Suppressor macrophage treated with lipopolysaccharide for 4 hours (primary cell): ENCODE results near the gene NDUFB3.
"Not testable (repeated sequence)": the region's sequence is repeated elsewhere in the genome, so short reads cannot be mapped to it uniquely, and the experiment has no call there.

ENCODE experiments used
- DNase-seq: peaks from one replicate; pipeline ENCODE4 v3.0.0-alpha.2; 2020

The NDUFB3 gene

DNA sequence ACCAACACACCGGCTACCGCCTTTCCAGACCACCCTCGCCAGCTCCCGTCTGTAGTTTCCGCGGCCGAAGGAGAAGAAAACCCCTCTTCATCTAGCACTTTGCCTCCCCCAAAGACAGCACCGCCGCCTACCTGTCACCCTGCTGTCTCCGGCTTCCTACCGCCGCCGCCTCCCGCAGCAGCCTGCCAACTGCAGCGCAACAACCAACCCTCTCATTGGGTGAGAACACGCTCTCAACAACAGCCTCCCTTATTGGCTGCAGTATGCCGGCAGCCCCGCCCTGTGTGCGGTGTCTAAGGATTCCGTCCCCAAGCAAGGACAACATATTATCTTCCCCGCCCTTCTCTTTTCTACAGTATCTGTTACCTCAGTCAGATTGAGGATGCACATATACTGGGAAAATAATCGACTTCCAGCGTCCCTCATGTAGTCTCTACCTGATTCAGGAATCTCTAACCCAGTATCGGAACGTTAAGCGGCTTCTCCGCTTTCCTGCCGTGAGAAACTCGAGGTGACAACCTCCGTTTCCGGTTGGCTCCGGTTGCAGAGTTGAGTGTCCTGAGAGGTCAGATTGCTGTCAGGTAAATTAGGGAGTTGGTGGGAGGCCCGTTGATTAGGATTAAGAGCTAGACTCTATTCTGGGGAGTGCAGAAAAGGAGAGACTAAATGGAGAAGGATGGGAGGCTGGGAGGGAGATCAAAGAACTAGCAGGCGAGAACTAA lies at the start of gene NDUFB3, which contains the start of gene HYCC2:
Gene NDUFB3 (plus strand): TSS at position 523 of the 722 bp plus-strand sequence. CDS start 6,882 bp downstream, outside the sequence.
Gene HYCC2 (minus strand): TSS at position 193 of the 722 bp plus-strand sequence. CDS start 47,662 bp downstream, outside the sequence.
- peak; percentile 94 for DNase-seq

DNA sequence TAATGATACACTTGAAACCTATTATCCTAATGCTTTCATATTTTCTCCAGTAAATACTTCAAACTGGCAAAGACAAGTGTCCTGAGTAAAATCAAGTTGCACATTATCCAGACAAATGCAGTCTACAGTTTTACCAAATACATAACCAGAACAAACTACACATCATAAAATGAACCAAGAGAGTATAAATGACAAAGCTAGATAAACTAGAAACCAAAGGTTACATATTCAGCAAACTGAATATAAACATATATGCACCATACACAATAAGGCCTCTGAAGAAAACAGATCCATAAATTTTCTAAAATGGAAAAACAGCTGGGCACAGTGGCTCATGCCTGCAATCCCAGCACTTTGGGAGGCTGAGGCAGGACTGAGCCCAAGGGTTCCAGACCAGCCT lies 47.3 kb upstream of the NDUFB3 start:
- no peak for DNase-seq

DNA sequence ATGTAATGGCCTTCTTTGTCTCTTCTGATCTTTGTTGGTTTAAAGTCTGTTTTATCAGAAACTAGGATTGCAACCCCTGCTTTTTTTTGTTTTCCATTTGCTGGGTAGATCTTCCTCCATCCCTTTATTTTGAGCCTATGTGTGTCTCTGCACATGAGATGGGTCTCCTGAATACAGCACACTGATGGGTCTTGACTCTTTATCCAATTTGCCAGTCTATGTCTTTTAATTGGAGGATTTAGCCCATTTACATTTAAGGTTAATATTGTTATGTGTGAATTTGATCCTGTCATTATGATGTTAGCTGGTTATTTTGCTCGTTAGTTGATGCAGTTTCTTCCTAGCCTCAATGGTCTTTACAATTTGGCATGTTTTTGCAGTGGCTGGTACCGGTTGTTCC lies 37.4 kb upstream of the NDUFB3 start:
- DNase-seq = not testable (repeated sequence)

DNA sequence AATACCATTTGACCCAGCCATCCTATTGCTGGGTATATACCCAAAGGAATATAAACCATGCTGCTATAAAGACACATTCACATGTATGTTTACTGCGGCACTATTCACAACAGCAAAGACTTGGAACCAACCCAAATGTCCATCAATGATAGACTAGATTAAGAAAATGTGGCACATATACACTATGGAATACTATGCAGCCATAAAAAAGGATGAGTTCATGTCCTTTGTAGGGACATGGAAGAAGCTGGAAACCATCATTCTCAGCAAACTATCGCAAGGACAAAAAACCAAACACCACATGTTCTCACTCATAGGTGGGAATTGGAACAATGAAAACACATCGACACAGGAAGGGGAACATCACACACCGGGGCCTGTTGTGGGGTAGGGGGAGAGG lies 33.4 kb upstream of the NDUFB3 start:
- not testable (repeated sequence) for DNase-seq

DNA sequence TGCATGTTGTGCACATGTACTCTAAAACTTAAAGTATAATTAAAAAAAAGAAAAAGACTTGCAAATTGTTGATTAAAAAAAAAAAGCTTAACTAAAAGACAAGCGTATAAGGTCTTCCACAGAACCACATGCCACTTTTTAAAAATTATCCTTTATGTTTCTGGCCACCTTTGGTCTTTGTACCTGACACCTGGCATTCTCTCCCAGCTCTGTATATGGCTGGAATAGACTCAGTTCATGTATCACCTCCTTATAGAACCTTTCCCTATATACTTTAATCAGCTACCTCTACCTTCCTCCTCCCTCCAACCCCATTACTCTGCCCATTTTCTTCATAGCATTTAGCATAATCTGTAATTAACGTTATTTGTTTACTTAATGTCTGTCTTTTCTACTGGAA lies 32.9 kb upstream of the NDUFB3 start:
- DNase-seq = no peak

DNA sequence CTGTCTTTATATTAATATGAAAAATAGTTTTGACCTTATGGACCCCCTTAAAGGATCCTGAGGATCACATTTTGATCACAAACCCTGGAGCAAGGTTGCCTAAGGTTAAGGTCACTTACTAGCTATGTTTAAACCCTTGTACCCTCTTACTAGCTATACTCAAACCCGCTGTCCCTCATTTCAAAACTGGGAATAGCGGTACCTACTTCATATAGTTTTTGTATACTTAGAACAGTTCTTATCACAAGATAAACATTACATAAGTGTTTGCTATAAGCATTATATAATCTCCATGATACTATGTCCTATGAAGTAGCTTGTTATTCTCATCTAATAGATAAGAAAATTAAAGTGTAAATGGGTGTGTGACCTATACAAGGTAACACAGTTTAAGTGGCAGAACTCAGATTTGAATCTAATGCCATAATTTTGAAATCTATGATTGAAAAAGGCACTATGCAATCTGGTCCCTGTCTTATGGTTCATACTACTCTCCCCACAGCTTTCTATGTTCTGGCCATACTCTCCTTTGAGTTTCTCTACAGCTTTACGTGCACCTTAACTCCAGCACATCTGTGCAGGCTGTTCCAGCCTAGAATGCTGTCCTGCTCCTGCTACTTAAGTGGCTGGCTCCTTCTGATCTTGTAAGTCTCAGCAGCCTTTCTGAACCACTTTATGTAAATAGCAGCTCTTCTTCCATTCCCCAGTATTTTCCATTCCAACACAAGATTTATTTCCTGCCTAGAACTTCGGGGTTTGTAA lies 30.8 kb upstream of the NDUFB3 start:
- no peak for DNase-seq

DNA sequence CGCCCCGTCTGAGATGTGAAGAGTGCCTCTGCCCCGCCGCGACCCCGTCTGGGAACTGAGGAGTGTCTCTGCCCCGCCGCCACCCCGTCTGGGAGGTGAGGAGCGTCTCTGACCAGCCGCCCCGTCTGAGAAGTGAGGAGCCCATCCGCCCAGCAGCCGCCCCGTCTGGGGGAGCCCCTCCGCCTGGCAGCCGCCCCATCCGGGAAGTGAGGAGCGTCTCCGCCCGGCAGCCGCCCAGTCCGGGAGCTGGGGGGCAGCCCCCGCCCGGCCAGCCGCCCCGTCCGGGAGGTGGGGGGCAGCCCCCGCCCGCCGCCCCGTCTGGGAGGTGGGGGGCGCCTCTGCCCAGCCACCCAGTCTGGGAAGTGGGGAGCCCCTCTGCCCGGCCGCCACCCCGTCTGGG lies 29.4 kb upstream of the NDUFB3 start:
- not testable (repeated sequence) for DNase-seq

DNA sequence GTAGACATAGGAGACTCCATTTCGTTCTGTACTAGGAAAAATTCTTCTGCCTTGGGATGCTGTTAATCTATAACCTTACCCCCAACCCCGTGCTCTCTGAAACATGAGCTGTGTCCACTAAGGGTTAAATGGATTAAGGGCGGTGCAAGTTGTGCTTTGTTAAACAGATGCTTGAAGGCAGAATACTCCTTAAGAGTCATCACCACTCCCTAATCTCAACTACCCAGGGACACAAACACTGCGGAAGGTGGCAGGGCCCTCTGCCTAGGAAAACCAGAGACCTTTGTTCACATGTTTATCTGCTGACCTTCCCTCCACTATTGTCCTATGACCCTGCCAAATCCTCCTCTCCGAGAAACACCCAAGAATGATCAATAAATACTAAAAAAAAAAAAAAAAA lies 28.8 kb upstream of the NDUFB3 start:
- not testable (repeated sequence) for DNase-seq

DNA sequence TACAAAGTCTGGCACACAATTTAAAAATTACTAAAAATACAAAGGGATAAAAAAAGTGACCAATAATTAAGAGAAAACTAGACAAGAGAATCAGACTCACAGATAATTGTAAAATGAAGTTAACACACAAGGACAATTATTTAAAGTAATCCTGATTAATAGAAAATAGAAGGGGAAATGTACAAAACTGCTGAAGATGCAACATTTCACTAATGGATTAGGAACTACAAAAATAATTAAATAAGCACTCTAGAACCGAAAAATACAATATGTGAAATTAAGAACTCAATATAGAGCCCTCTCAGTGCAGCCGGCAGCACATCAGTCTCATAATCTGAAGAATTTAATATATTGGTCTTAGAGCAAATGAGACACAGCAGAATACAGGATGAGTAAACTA lies 24.9 kb upstream of the NDUFB3 start:
- no peak for DNase-seq

DNA sequence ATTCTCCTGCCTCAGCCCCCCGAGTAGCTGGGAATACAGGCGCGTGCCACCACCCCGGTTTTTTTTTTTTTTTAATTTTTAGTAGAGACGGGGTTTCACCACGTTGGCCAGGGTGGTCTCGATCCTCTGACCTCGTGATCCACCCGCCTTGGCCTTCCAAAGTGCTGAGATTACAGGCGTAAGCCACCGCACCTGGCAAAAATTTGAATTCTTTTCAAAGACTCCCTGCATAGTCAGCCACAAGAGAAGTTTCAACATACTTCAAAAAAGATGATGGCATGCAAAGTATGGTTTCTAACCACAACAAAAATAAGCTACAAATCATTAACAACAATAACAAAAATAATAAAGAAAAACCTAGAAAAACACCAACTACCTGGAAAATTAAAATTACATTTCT lies 22.3 kb upstream of the NDUFB3 start:
- no peak for DNase-seq

DNA sequence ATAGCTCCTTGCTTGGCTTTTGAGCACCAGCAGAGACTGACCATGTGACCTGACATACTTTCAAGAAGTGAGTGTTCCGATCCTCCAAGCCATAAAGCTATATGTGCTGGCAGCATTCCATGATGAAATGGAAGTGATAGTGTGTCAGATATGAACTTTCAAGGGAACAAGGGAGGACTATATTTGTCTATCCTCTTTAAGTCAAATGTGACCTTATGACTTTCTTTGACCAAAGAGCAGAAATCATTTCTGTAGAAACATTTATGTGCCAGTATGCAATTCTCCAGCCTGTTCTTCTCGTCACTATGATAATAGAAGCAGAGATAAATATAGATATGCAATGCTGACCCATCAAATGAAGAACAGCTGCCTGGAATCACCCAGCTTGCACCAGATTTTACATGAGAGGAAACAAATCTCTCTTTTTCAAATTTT lies 14.7 kb upstream of the NDUFB3 start:
- peak; percentile 53 for DNase-seq

DNA sequence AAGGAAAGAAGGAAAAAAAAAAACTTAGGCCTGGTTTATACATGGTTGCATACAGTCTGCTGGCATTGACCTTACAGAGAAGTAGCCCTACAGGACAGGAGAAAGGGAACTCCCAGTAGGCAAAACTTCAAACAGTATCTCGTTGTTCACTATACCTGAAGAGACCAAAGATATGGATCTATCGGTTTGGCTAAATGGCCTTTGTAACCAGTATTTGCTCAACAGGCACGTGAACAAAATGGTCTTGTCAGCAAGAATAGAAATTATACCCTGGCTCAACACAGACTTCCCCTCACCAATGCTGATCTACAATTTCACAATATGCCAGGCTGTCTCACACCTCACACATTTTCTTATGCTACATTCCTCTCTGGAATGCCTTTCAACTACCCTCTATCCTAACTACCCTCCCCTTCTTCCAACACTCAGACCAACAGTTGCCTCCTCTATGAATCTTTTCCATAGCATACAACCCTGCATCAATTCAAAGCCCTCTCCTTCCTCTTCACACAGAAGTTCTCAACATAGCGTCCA lies 14.0 kb upstream of the NDUFB3 start:
- DNase-seq = peak; percentile 15

DNA sequence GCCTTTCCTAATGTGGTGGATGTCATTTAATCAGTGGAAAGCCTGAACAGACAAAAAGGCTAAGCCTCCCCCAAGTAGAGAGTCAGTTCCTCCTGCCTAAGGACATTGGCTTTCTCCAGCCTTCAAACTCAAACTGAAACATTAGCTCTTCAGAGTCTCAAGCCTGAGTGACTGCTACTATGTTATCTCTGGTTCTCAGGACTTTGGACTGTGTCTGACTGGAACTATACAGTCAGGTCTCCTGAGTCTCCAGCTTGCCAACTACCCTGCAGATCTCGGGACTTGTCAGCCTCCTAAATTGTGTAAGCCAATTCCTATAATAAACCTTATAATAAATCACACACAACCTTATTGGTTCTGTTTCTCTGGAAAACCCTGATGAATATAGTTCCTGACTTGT lies 12.9 kb upstream of the NDUFB3 start:
- DNase-seq = no peak

DNA sequence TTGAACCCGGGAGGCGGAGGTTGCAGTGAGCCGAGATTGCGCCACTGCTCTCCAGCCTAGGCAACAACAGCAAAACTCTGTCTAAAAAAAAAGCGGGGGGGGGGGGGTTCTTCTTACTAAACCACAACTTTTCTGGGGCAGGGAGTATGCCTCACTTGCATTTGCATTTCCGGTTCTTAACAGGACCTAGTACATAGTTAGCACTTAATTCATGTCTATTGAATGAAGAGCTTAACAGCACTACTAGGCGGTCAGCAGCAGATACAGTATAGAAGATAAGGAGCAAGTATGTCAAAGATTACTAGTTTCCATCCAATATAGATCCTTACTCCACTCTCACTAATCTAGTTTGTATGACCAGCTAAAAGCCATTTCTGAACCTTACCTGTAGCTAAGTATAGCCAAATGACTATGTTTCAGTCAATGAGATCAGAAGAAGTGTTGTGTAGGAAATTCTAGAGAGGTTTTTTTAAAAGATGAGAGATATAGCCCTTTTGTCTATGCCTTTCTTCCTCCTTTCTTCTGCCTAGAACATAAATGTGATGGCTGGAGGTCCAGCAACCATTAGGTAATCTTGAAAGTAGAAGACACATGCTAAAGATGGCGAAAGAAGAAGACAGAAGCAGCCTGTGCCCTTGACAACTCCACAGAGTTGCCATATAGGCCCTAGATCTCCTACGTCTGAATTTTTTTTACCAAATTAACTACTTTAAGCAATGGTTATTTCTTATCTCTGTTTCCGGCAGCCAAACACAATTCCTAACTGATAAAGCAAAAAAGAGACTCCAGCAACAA lies 11.6 kb upstream of the NDUFB3 start:
- no peak for DNase-seq

DNA sequence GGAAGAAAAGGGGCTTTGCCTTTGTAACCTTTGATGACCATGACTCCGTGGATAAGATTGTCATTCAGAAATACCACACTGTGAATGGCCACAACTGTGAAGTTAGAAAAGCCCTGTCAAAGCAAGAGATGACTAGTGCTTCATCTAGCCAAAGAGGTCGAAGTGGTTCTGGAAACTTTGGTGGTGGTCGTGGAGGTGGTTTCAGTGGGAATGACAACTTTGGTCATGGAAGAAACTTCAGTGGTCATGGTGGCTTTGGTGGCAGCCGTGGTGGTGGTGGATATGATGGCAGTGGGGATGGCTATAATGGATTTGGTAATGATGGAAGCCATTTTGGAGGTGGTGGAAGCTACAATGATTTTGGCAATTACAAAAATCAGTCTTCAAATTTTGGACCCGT lies 8.3 kb upstream of the NDUFB3 start:
- DNase-seq = not testable (repeated sequence)

DNA sequence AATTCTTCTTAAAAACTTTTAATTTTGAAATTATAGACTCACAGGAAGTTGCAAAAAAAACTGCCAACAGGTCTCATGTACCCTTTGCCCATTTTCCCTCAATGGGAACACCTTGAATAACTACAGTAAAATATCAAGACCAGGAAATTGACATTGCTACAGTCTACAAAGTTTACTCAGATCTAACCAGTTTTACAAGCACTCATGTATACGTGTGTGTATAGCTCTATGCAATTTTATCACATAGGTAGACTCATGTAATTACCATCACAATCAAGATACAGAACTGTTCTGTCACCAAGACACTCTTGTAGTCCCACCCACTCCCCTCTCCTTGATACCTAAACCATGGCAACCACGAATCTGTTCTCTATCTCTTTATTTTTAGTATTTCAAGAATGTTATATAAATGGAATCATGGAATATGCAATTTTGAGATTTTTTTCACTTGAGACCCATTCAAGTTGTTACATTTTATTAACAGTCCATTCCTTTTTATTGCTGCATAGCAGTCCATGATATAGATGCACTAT lies 6.9 kb upstream of the NDUFB3 start:
- DNase-seq = no peak

DNA sequence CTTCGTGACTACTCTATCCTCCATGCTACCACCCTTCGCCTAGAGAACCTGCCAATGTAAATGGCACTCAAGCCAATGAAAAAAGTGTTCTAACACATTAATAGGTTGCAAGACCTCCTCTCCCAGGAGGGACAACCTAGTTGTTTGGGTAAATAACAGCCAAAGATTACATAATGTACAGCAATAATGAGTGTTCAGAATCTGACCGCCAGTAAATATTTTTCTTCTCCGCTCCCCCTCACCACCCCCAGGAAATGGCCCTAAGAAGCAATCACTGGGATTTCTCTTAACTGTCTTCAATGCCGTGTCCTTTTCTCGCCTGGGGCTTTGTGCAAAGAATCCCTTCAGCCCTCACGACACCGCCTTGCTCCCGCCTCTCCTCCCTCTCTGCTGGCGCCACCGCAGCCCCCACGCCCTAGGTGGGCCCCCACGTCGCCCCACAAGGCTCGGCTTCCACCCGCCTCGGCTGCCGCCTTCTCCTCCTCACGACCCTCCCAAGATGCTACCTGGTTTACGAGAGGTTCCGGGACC lies 788 bp upstream of the NDUFB3 start:
- DNase-seq = peak; percentile 13

DNA sequence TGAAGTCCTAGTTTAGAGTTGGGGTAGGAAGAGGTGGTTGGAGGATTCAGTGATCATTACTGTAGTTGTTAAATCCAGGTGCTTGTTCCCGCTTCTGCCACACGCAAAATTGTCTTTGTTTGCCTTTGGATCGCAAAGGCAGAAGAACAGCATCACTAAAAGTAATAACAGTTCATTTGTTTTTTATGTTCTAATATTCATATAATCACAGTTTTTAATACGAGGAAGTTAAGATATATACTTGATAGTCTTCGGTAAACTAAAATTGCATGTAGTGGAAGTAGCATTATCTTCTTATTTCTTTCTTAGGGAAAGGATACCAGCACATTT lies 365 bp downstream of the NDUFB3 start:
- DNase-seq = no peak

DNA sequence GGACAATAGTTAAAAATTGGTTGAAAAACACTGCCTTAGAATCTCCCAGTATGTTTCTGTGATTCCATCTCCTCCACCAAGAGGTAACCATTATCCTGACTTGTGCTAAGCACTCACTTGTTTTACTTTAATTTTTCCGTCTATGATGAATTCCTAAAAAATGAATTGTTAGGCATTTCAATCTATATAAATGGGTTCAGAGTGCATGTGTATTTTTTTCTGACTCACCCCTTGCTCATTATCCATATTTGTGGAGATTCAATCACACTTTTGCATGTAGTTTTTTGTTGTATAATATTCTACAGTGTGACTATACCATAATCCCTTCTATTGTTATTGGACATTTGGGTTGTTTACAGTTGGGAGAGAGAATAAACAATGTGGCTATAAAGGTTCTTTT lies 1.3 kb downstream of the NDUFB3 start:
- DNase-seq = no peak

DNA sequence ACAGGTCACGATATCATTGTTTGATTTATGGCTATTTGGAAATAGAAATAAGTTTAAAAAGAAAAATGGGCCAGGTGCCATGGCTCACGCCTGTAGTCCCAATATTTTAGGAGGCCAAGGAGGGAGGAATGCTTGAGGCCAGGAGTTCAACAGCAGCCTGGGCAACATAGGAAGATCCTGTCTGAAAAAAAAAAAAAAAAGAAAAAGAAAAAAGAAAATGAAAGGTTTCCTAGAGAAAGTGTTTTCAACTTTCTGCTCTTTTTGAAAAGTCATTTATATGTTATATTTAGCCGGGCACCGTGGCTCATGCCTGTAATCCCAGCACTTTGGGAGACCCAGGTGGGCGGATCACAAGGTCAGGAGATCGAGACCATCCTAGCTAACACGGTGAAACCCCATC lies 3.2 kb downstream of the NDUFB3 start:
- DNase-seq = no peak

DNA sequence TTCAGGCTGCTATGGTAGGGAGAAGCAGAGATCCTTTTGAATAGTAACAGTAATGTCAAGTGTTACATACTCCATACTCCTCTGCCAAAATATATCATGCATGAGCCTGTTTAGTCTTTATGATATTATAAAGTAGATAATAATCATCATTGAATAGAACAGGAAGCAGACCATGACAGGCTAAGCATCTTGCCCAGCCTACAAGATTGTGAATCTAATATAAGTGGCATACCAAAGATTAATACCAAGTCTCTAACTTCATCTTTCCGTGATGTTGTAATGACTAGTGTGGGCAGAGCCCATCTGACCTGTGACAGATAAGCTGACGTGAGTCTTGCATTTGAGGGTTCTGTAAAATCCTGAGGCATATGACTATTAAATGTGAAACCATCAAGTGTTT lies 13.1 kb downstream of the NDUFB3 start:
- peak; percentile 77 for DNase-seq

DNA sequence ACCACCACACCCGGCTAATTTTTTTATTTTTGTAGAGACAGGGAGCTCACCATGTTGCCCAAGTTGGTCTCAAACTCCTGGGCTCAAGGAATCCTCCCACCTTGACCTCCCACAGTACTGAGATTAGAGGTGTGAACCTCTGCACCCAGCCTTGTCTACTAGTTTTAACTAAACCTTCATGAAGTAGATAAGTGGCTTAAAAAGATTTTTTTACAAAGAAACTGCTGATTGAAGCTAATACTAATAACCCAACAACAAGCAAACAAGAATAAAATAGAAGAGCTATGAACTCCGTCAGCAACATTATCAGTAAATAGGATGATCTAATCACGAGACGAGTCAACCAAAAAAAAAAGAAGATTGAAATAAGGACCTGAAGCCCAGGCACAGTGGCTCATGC lies 18.8 kb downstream of the NDUFB3 start:
- no peak for DNase-seq

DNA sequence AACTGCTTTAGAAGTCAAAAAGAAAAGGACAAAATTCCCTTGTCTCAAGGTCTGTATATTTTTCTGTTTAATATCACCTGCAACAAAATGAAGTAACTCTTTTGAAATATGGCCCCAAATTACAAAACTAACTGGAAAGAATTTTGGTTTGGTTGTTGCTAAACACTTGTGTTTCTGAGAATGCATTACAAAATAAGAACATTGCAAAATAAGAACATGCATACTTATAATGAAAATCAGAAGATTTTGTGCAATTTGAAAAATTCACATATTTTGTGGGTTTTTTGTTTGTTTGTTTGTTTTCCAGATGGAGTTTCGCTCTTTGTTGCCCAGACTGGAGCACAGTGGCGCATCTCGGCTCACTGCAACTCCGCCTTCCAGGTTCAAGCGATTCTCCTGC lies 21.8 kb downstream of the NDUFB3 start:
- DNase-seq = peak; percentile 67
